Choroid plexus epithelial cell (primary cell): Measurements from ENCODE around the gene THBS4.

Experiments used
- DNase-seq: peaks from one replicate; pipeline ENCODE4 v3.0.0-alpha.2; 2010; ENCODE audit warnings: low read depth
- H3K4me3 ChIP-seq: 2 replicates; pipeline ENCODE4 v1.5.1; 2011; ENCODE audit warnings: low read depth, mild to moderate bottlenecking, control low read depth, low read length, moderate library complexity
- CTCF ChIP-seq: conservative IDR thresholded peaks from 2 replicates; pipeline ENCODE4 v1.5.1; 2011; ENCODE audit warnings: low read depth, mild to moderate bottlenecking, control low read depth, inconsistent platforms, low read length, moderate library complexity

THBS4 gene

GRCh38 chr5:79999722-80000121 is 35.4 kb upstream of the THBS4 start:
- TF ChIP-seq CTCF: no peak
- DNase-seq: no peak

GRCh38 chr5:80002677-80003076 is 32.5 kb upstream of the THBS4 start:
- no peak for DNase-seq
- H3K4me3 ChIP-seq: no peak overlapping the region
- TF ChIP-seq CTCF: no peak

More at GRCh38 chr5:79999722-80000121, 35.4 kb upstream of the THBS4 start:
- H3K4me3 ChIP-seq: no peak overlapping the region

- DNase-seq: no peak
- H3K4me3 ChIP-seq: no peak overlapping the region
- no peak for TF ChIP-seq CTCF
These were observed 26.0 kb upstream of the THBS4 start for GRCh38 chr5:80008995-80009765.

GRCh38 chr5:80010754-80011392 is 24.3 kb upstream of the THBS4 start:
- no peak overlapping the region for H3K4me3 ChIP-seq
- DNase-seq: no peak
- TF ChIP-seq CTCF: no peak

GRCh38 chr5:80025069-80025468 is 10.1 kb upstream of the THBS4 start:
- no peak for TF ChIP-seq CTCF
- no peak for DNase-seq
- H3K4me3 ChIP-seq: no peak overlapping the region

GRCh38 chr5:80026841-80027240 is 8.3 kb upstream of the THBS4 start:
- H3K4me3 ChIP-seq: no peak overlapping the region
- DNase-seq: no peak
- no peak for TF ChIP-seq CTCF

- no peak for TF ChIP-seq CTCF
- DNase-seq: no peak
These were observed 4.0 kb upstream of the THBS4 start for GRCh38 chr5:80031109-80031508.

More at GRCh38 chr5:80031109-80031508, 4.0 kb upstream of the THBS4 start:
- H3K4me3 ChIP-seq: no peak overlapping the region
